Measurements from ENCODE around the gene USP49. TPM values are rescaled to one million over a fixed set of nuclear protein-coding genes. Genes with fewer than 3 reads are reported as not detected.

Gene USP49
- total RNA-seq, 6 donors from 2014 or later: 2.7 to 16.8 (median 4.3) TPM

GRCh38 chr6:41920921-41921711, 25.9 kb upstream of the USP49 start, which contains the start of the genes BYSL and MED20:
Gene BYSL (plus strand): TSS chr6:41921499. CDS start chr6:41921563, 64 bp downstream.
Gene MED20 (minus strand): TSS chr6:41921139. CDS start chr6:41921018, 121 bp downstream.
- Histone ChIP-seq H3K27me3 (no peaks in the 10 kb centered on the region), H3K9me3 (no peaks in the 10 kb centered on the region), H3K4me1 (peaks cover 29 to 46% (median 38%) of the 10 kb centered on the region in 4 donors), H3K27ac (peak within 1 kb of the TSS; percentile 95 to 97 (median 96)), H3K4me3 (peak within 1 kb of the TSS; percentile 70 to 81 (median 72)), H3K36me3 (peaks cover 0 to 9% (median 7%) of the 10 kb centered on the region in 4 donors)
- ATAC-seq (ENCODE audit: low FRiP score in 2 of 2): peak; percentile 97 to 98
- 0 to 2% methylated on average over 26 to 55 of the region's 55 CpGs for WGBS, 2 donors
- TF ChIP-seq POLR2AphosphoS5 (IDR thresholded peaks at IDR 0.05): peak; percentile 81 to 87
- peak; percentile 95 to 98 (median 96) for TF ChIP-seq CTCF (IDR thresholded peaks at IDR 0.05)
- TF ChIP-seq EP300 (IDR thresholded peaks at IDR 0.05): no peak
- TF ChIP-seq POLR2A (IDR thresholded peaks at IDR 0.05): peak in 2 of 4 donors; percentile 61 to 72
- DNase-seq: peak; percentile 95 to 97

- WGBS, 2 donors: 43 to 69% methylated on average over 4 of the region's 4 CpGs
- peak in 1 of 2 donors; percentile 25 for ATAC-seq (ENCODE audit: low FRiP score in 2 of 2)
- Histone ChIP-seq H3K36me3 (peaks cover 6 to 38% (median 18%) of the 10 kb centered on the region in 4 donors), H3K27me3 (no peaks in the 10 kb centered on the region), H3K9me3 (no peaks in the 10 kb centered on the region), H3K27ac (peak overlapping the region in 1 of 4 donors; percentile 1), H3K4me3 (no peak overlapping the region), H3K4me1 (peaks cover 24 to 44% (median 28%) of the 10 kb centered on the region in 4 donors)
- no peak for TF ChIP-seq CTCF (IDR thresholded peaks at IDR 0.05)
- TF ChIP-seq POLR2A (IDR thresholded peaks at IDR 0.05): no peak
- TF ChIP-seq EP300 (IDR thresholded peaks at IDR 0.05): no peak
- TF ChIP-seq POLR2AphosphoS5 (IDR thresholded peaks at IDR 0.05): no peak
- DNase-seq: no peak
These were observed 22.4 kb upstream of the USP49 start for GRCh38 chr6:41917528-41917927.

GRCh38 chr6:41914869-41915530, 19.8 kb upstream of the USP49 start:
- DNase-seq: no peak
- H3K27me3 ChIP-seq: no peaks in the 10 kb centered on the region
- ATAC-seq (ENCODE audit: low FRiP score in 2 of 2): no peak
- H3K27ac ChIP-seq: no peak overlapping the region
- H3K36me3 ChIP-seq: peaks cover 6 to 47% (median 19%) of the 10 kb centered on the region in 4 donors
- TF ChIP-seq CTCF (IDR thresholded peaks at IDR 0.05) (no peak), POLR2A (IDR thresholded peaks at IDR 0.05) (no peak), POLR2AphosphoS5 (IDR thresholded peaks at IDR 0.05) (no peak), EP300 (IDR thresholded peaks at IDR 0.05) (no peak)
- H3K4me3 ChIP-seq: no peak overlapping the region
- peaks cover 13 to 27% (median 15%) of the 10 kb centered on the region in 4 donors for H3K4me1 ChIP-seq
- WGBS, 2 donors: 86 to 97% methylated on average over 4 of the region's 4 CpGs
- no peaks in the 10 kb centered on the region for H3K9me3 ChIP-seq

- Histone ChIP-seq H3K27me3 (no peaks in the 10 kb centered on the region), H3K4me1 (peaks cover 7 to 20% (median 9%) of the 10 kb centered on the region in 4 donors), H3K9me3 (no peaks in the 10 kb centered on the region), H3K36me3 (peaks cover 6 to 51% (median 19%) of the 10 kb centered on the region in 4 donors), H3K27ac (no peak overlapping the region), H3K4me3 (no peak overlapping the region)
- ATAC-seq (ENCODE audit: low FRiP score in 2 of 2): no peak
- 91 to 95% methylated on average over 2 of the region's 2 CpGs for WGBS, 2 donors
- DNase-seq: no peak
- TF ChIP-seq POLR2A (IDR thresholded peaks at IDR 0.05) (no peak), CTCF (IDR thresholded peaks at IDR 0.05) (no peak), POLR2AphosphoS5 (IDR thresholded peaks at IDR 0.05) (no peak), EP300 (IDR thresholded peaks at IDR 0.05) (no peak)
These were observed 19.2 kb upstream of the USP49 start for GRCh38 chr6:41914343-41914742.
